T-helper 2 cell treated with Interferon-gamma antibody and Interleukin-4, amounts not matched to agents 5 μg/mL and 100 μg/mL, for 36 hours (primary cell): Measurements from ENCODE around the gene SLC28A1.

Experiments
- DNase-seq: peaks from one replicate; pipeline ENCODE4 v3.0.0; 2021; ENCODE audit warnings: low spot score
- H3K27ac Mint-ChIP-seq: one replicate; pipeline ENCODE4 v1.8.0; 2021; ENCODE audit warnings: mild to moderate bottlenecking, mixed read lengths
- H3K27me3 Mint-ChIP-seq: one replicate; pipeline ENCODE4 v1.8.0; 2021; ENCODE audit warnings: low read depth, mixed read lengths
- H3K36me3 Mint-ChIP-seq: one replicate; pipeline ENCODE4 v1.8.0; 2021; ENCODE audit warnings: low read depth, mixed read lengths
- H3K4me1 Mint-ChIP-seq: one replicate; pipeline ENCODE4 v1.8.0; 2021; ENCODE audit warnings: low read depth, mixed read lengths
- H3K4me3 Mint-ChIP-seq: one replicate; pipeline ENCODE4 v1.8.0; 2022; ENCODE audit warnings: mild to moderate bottlenecking, moderate library complexity, mixed read lengths
- H3K9me3 Mint-ChIP-seq: one replicate; pipeline ENCODE4 v1.8.0; 2021; ENCODE audit warnings: mixed read lengths

Gene SLC28A1

GRCh38 chr15:84855765-84856164, 28.7 kb upstream of the SLC28A1 start:
- Mint-ChIP-seq H3K4me3 (no peak overlapping the region), H3K36me3 (no peaks in the 10 kb centered on the region), H3K27ac (no peak overlapping the region), H3K4me1 (no peaks in the 10 kb centered on the region), H3K9me3 (no peaks in the 10 kb centered on the region), H3K27me3 (no peaks in the 10 kb centered on the region)
- DNase-seq = no peak

- Mint-ChIP-seq H3K36me3 (no peaks in the 10 kb centered on the region), H3K9me3 (no peaks in the 10 kb centered on the region), H3K4me3 (no peak overlapping the region), H3K4me1 (no peaks in the 10 kb centered on the region), H3K27me3 (peaks cover 3% of the 10 kb centered on the region), H3K27ac (no peak overlapping the region)
- DNase-seq = no peak
Observed at GRCh38 chr15:84856731-84857417, 27.6 kb upstream of the SLC28A1 start.

DNA sequence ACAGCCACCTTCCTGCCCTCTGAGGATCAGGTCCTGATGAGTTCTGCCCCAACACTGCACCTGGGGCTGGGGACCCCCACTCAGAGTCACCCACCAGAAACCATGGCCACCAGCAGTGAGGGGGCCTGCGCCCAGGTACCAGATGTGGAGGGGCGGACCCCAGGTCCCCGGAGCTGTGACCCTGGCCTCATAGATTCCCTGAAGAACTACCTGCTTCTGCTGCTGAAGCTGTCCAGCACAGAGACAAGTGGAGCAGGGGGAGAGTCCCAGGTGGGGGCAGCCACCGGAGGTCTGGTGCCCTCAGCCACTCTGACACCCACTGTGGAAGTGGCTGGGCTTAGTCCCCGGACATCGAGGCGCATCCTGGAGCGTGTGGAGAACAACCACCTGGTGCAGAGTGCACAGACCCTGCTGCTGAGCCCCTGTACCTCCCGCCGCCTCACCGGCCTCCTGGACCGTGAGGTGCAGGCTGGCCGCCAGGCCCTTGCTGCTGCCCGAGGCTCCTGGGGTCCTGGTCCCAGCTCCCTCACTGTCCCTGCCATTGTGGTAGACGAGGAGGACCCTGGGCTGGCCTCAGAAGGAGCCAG, 27.0 kb upstream of the SLC28A1 start:
- DNase-seq = no peak
- H3K27me3 Mint-ChIP-seq = peaks cover 3% of the 10 kb centered on the region
- no peaks in the 10 kb centered on the region for H3K9me3 Mint-ChIP-seq
- no peak overlapping the region for H3K27ac Mint-ChIP-seq
- H3K4me1 Mint-ChIP-seq = no peaks in the 10 kb centered on the region
- no peaks in the 10 kb centered on the region for H3K36me3 Mint-ChIP-seq
- no peak overlapping the region for H3K4me3 Mint-ChIP-seq

DNA sequence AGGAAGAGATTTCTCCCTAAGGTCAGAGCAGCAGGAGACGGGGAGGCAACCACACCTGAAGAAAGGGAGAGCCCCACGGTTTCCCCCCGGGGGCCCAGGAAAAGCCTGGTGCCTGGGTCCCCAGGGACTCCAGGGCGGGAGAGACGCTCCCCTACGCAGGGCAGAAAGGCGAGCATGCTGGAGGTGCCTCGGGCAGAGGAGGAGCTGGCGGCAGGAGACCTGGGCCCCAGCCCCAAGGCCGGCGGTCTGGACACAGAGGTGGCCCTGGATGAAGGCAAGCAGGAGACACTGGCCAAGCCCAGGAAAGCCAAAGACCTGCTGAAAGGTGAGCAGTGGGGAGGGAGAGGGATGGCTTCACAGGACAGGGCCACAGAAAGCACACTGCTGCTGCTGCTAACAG, 26.2 kb upstream of the SLC28A1 start:
- Mint-ChIP-seq H3K27me3 (peaks cover 3% of the 10 kb centered on the region), H3K4me3 (no peak overlapping the region), H3K36me3 (no peaks in the 10 kb centered on the region), H3K27ac (no peak overlapping the region), H3K4me1 (no peaks in the 10 kb centered on the region), H3K9me3 (no peaks in the 10 kb centered on the region)
- DNase-seq = no peak

DNA sequence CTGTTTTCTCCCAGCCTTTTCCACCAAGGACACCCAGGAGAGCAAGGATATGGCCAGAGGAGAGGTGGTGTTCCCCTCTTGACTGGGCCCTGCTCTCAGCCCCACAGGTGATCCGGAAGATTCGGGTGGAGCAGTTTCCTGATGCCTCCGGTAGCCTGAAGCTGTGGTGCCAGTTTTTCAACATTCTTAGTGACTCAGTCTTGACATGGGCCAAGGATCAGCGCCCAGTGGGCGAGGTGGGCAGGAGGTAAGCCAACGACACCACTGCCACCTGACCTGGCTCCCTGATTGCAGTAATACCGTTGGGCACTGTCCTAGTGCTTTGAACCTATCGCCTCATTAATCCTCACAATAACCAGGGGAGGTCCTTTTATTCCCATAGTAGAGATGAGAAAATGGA, 25.3 kb upstream of the SLC28A1 start:
- H3K9me3 Mint-ChIP-seq = no peaks in the 10 kb centered on the region
- DNase-seq = no peak
- H3K4me1 Mint-ChIP-seq = no peaks in the 10 kb centered on the region
- H3K36me3 Mint-ChIP-seq = no peaks in the 10 kb centered on the region
- no peak overlapping the region for H3K4me3 Mint-ChIP-seq
- no peak overlapping the region for H3K27ac Mint-ChIP-seq
- peaks cover 3% of the 10 kb centered on the region for H3K27me3 Mint-ChIP-seq

GRCh38 chr15:84859651-84860050, 24.8 kb upstream of the SLC28A1 start:
- DNase-seq = no peak
- Mint-ChIP-seq H3K9me3 (no peaks in the 10 kb centered on the region), H3K4me3 (no peak overlapping the region), H3K27ac (no peak overlapping the region), H3K4me1 (no peaks in the 10 kb centered on the region), H3K27me3 (peaks cover 3% of the 10 kb centered on the region), H3K36me3 (no peaks in the 10 kb centered on the region)

- Mint-ChIP-seq H3K4me1 (no peaks in the 10 kb centered on the region), H3K4me3 (no peak overlapping the region), H3K27me3 (peaks cover 6% of the 10 kb centered on the region), H3K27ac (no peak overlapping the region), H3K9me3 (no peaks in the 10 kb centered on the region), H3K36me3 (no peaks in the 10 kb centered on the region)
- DNase-seq = no peak
Observed at GRCh38 chr15:84861781-84862180, 22.7 kb upstream of the SLC28A1 start.

DNA sequence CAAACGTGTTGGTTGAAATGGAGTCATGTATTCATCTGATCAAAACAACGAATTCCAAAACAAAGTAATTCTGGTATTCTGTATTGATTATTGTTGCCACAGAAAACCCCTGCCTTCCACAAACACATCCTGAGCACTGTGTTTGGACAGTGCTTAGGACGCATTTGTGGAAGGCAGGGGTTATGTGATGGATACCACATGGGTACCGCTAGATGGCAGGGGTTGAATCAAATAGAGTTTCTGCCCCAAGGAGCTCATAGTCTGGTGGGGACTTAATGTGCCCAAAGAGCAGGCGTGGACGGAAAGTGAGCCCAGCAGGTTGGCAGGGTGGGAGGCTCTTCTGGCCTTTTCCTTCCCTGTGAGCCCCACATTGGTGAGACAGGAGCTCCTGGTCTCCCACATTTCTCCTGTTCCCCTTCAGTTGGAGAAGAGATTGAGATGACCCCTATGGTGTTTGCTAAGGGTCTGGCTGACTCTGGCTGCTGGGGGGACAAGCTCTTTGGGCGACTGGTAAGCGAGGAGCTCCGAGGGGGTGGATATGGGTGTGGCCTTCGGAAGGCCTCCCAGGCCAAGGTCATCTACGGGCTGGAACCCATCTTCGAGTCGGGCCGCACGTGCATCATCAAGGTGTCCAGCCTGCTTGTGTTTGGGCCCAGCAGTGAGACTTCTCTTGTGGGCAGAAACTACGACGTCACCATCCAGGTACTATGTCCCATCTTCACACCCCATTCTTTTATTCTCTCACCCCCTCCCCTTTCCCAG, 22.1 kb upstream of the SLC28A1 start:
- H3K4me1 Mint-ChIP-seq = no peaks in the 10 kb centered on the region
- H3K36me3 Mint-ChIP-seq = no peaks in the 10 kb centered on the region
- H3K4me3 Mint-ChIP-seq = no peak overlapping the region

GRCh38 chr15:84863565-84864443, 20.7 kb upstream of the SLC28A1 start:
- Mint-ChIP-seq H3K4me3 (no peak overlapping the region), H3K4me1 (no peaks in the 10 kb centered on the region), H3K9me3 (no peaks in the 10 kb centered on the region), H3K36me3 (no peaks in the 10 kb centered on the region), H3K27me3 (peaks cover 6% of the 10 kb centered on the region), H3K27ac (no peak overlapping the region)
- DNase-seq = no peak

More for the DNA sequence above, 22.1 kb upstream of the SLC28A1 start:
- H3K27me3 Mint-ChIP-seq = peaks cover 6% of the 10 kb centered on the region
- H3K9me3 Mint-ChIP-seq = no peaks in the 10 kb centered on the region
- H3K27ac Mint-ChIP-seq = no peak overlapping the region
- DNase-seq = no peak

- peaks cover 6% of the 10 kb centered on the region for H3K27me3 Mint-ChIP-seq
- H3K4me3 Mint-ChIP-seq = no peak overlapping the region
Observed at GRCh38 chr15:84864444-84864795, 20.0 kb upstream of the SLC28A1 start.

GRCh38 chr15:84865074-84865569, 19.3 kb upstream of the SLC28A1 start:
- H3K4me1 Mint-ChIP-seq = no peaks in the 10 kb centered on the region
- peaks cover 6% of the 10 kb centered on the region for H3K27me3 Mint-ChIP-seq
- H3K27ac Mint-ChIP-seq = no peak overlapping the region
- DNase-seq = no peak
- H3K4me3 Mint-ChIP-seq = no peak overlapping the region
- no peaks in the 10 kb centered on the region for H3K36me3 Mint-ChIP-seq
- no peaks in the 10 kb centered on the region for H3K9me3 Mint-ChIP-seq

More at GRCh38 chr15:84864444-84864795, 20.0 kb upstream of the SLC28A1 start:
- Mint-ChIP-seq H3K9me3 (no peaks in the 10 kb centered on the region), H3K4me1 (no peaks in the 10 kb centered on the region), H3K36me3 (no peaks in the 10 kb centered on the region), H3K27ac (no peak overlapping the region)
- DNase-seq = no peak

DNA sequence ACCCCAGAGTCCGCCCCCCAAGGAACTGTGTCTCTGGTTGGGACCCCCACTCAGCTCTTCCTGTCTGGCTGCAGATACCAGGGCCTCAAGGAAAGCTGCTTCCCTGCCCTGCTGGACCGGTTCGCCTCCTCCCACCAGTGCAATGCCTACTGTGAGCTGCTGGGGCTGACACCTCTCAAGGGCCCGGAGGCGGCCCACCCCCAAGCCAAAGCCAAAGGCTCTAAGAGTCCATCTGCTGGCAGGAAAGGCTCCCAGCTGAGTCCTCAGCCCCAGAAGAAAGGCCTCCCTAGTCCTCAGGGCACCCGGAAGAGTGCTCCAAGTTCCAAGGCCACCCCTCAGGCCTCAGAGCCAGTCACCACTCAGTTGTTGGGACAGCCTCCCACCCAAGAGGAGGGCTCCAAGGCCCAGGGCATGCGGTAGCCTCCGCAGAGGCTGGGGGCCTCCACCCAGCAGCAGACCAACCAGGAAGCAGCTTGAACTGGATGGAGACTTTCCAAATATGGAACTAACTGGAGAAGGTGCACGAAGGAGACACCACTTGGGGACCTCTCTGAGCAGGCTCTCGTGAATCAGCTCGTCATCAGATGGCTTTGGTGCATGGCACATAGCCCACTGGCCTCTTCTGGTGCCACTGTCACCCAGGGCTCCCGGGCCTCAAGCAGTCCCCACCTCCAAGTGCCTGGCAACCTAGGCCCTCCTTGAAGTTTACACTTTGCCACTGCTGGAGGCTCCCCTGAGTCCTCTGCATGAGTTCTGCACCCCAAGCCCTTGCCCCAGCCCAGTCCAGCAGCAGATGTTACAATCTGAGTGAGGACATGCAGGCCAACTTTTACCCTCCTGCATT, 16.2 kb upstream of the SLC28A1 start:
- Mint-ChIP-seq H3K9me3 (no peaks in the 10 kb centered on the region), H3K27ac (no peak overlapping the region), H3K36me3 (no peaks in the 10 kb centered on the region), H3K27me3 (peaks cover 2% of the 10 kb centered on the region), H3K4me1 (no peaks in the 10 kb centered on the region), H3K4me3 (no peak overlapping the region)
- no peak for DNase-seq

- no peak for DNase-seq
- Mint-ChIP-seq H3K27ac (no peak overlapping the region), H3K27me3 (peaks cover 4% of the 10 kb centered on the region), H3K4me1 (no peaks in the 10 kb centered on the region), H3K36me3 (no peaks in the 10 kb centered on the region), H3K9me3 (no peaks in the 10 kb centered on the region), H3K4me3 (no peak overlapping the region)
Observed at GRCh38 chr15:84869510-84869909, 15.0 kb upstream of the SLC28A1 start.
